Vagina (tissue), 2 donors: ENCODE measurements around the gene KHDC1L.

ENCODE experiments used
- POLR2A ChIP-seq, 2 donors: fragments of 450-650 bp; IDR thresholded peaks; one replicate each; pipeline ENCODE4 v1.6.1; 2017; ENCODE audit warnings: antibody characterized with exemption in 2 of 2, mild to moderate bottlenecking in 2 of 2, moderate library complexity in 2 of 2
- TF ChIP-seq, protein P1 (sequence below), 3 experiments: fragments of 450-650 bp in 2 of 3; fragments of 200-600 bp in 1 of 3; sonication (generic) in 1 of 3; IDR thresholded peaks; one replicate each; pipeline ENCODE4 v1.5.1; 2017 to 2019; ENCODE audit warnings: antibody characterized with exemption in 3 of 3, mild to moderate bottlenecking in 2 of 3, moderate library complexity in 2 of 3

DNA sequence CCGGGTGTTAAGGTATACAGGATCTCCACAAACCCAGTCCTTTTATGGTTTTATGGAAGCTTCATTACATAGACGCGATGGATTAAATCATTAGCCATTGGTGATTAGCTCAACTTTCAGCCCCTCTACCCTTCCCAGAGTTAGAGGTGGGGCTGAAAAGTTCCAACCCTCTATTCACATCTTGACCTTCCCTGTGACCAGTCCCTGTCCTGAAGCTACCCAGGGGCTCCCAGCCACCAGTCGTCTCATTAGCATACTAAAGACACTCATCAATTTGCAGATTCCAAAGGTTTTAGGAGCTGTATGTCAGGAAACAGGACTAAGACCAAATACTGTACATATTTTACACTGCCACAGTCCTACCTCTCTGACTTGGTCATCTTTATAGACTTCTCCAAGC lies 21.0 kb downstream of the KHDC1L start:
- no peak for TF ChIP-seq POLR2A (IDR thresholded peaks at IDR 0.05)
- TF ChIP-seq, protein P1, sequence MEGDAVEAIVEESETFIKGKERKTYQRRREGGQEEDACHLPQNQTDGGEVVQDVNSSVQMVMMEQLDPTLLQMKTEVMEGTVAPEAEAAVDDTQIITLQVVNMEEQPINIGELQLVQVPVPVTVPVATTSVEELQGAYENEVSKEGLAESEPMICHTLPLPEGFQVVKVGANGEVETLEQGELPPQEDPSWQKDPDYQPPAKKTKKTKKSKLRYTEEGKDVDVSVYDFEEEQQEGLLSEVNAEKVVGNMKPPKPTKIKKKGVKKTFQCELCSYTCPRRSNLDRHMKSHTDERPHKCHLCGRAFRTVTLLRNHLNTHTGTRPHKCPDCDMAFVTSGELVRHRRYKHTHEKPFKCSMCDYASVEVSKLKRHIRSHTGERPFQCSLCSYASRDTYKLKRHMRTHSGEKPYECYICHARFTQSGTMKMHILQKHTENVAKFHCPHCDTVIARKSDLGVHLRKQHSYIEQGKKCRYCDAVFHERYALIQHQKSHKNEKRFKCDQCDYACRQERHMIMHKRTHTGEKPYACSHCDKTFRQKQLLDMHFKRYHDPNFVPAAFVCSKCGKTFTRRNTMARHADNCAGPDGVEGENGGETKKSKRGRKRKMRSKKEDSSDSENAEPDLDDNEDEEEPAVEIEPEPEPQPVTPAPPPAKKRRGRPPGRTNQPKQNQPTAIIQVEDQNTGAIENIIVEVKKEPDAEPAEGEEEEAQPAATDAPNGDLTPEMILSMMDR (IDR thresholded peaks at IDR 0.05): no peak
